Mammary epithelial cell (primary cell): ENCODE measurements around the gene KIF13A.

Source experiments
- EZH2 ChIP-seq: IDR thresholded peaks from 2 replicates; pipeline ENCODE4 v1.6.1; 2012; ENCODE audit warnings: low read length, inconsistent platforms, borderline replicate concordance
- TF ChIP-seq, protein P1 (sequence below), 2 donors: IDR thresholded peaks in 1 of 2; conservative IDR thresholded peaks in 1 of 2; 2 replicates each; pipeline ENCODE4 v1.5.1; 2011 to 2012; ENCODE audit warnings: inconsistent platforms in 2 of 2, low read length in 2 of 2, mild to moderate bottlenecking in 2 of 2, control low read depth in 1 of 2, low read depth in 1 of 2; ENCODE audit not compliant: insufficient read depth in 1 of 2; ENCODE audit errors: extremely low read depth in 1 of 2

GRCh38 chr6:17931227-17931626 lies 56.2 kb downstream of the KIF13A start:
- TF ChIP-seq, protein P1, sequence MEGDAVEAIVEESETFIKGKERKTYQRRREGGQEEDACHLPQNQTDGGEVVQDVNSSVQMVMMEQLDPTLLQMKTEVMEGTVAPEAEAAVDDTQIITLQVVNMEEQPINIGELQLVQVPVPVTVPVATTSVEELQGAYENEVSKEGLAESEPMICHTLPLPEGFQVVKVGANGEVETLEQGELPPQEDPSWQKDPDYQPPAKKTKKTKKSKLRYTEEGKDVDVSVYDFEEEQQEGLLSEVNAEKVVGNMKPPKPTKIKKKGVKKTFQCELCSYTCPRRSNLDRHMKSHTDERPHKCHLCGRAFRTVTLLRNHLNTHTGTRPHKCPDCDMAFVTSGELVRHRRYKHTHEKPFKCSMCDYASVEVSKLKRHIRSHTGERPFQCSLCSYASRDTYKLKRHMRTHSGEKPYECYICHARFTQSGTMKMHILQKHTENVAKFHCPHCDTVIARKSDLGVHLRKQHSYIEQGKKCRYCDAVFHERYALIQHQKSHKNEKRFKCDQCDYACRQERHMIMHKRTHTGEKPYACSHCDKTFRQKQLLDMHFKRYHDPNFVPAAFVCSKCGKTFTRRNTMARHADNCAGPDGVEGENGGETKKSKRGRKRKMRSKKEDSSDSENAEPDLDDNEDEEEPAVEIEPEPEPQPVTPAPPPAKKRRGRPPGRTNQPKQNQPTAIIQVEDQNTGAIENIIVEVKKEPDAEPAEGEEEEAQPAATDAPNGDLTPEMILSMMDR (conservative IDR thresholded peaks at IDR 0.05 in 1 of 2, IDR thresholded peaks at IDR 0.05 in 1 of 2; ENCODE audit: extremely low read depth in 1 of 2, insufficient read depth in 1 of 2, low read depth in 1 of 2, low read length in 2 of 2) = no peak
- no peak for TF ChIP-seq EZH2
